NCI-H82 treated with DMSO at 0.1 percent for 48 hours (cell line): Measurements from ENCODE around the gene ZNF747.
"Not testable (repeated sequence)": the region's sequence is repeated elsewhere in the genome, so short reads cannot be mapped to it uniquely, and the experiment has no call there.

Experiments
- DNase-seq: peaks from one replicate; lab custom pipeline; 2025; ENCODE audit not compliant: unreplicated experiment; lab: John Stamatoyannopoulos, UW

ZNF747 gene

DNA sequence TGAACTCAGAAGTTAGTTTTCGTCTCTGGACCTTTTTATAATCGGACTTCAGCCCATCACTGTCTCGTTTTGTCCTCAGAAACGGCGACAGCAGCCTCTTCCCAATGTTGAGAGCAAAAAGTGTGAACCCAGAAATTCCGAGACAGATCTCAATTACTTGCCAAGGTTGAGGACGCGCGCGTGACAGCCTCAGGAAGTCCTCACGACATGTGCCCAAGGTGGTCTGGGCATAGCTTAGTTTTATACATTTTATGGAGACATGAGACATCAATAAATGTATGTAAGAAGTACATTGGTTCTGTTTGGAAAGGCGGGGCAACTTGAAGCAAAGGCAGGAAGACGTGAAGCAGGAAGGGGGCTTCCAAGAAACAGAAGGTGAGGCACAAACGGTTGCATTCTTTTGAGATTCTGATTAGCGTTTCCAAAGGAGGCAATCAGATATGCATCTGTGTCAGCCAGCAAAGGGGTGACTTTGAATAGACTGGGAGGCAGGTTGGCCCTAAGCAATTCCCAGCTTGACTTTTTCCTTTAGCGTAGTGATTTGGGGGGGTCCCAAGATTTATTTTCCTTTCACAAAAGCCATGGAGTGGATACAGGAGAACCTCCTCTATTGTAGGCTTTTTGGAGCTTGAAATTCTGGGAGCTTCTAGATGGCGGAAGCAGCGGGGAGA is 583 bp upstream of the ZNF747 start:
- peak; percentile 59 for DNase-seq

DNA sequence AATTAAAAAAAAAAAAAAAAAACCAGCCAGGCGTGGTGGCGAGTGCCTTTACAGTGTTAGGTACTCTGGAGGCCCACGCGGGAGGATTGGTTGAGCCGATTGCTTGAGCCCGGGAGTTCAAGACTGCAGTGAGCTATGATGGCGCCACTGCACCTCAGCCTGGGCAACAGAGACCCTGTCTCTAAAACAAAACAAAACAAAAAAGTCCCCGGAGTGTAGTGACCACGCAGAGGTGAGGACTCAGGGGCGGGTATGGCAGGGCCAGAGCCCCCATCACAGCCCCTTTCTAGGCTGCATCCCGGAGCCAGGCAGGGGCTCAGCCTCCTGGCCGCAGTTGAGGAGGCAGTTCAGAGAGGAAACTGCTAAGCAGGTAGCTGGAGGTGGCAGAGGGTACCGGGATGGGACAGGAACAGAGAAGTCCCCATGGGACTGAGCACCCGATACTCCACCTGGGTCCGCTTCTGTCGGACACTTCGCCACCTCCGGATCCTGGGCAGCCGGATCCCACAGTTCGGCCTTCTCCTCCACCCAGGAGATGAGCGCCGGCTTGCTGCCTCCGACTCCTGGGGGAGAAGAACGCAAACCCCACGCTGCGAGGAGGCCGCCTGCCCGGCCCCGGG is 800 bp downstream of the ZNF747 start:
- no peak for DNase-seq

DNA sequence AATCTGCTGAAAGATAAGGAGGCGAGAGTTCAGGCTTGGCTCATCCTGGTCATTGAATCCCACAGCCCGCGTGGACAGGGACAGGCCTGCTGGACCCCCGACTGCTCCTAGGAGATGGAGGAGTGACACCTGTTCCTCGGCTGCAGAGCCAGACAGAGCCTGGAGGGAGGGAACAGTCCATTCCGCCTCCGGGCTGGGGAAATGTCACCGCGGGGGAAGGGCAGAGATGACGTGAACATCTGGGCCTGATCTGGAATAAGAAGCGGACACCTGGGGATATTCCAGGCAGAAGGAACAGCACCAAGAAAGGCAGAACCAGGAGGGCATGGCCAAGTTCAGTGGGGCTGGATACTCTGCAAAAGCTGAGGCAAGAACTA is 1.5 kb downstream of the ZNF747 start:
- DNase-seq = no peak

DNA sequence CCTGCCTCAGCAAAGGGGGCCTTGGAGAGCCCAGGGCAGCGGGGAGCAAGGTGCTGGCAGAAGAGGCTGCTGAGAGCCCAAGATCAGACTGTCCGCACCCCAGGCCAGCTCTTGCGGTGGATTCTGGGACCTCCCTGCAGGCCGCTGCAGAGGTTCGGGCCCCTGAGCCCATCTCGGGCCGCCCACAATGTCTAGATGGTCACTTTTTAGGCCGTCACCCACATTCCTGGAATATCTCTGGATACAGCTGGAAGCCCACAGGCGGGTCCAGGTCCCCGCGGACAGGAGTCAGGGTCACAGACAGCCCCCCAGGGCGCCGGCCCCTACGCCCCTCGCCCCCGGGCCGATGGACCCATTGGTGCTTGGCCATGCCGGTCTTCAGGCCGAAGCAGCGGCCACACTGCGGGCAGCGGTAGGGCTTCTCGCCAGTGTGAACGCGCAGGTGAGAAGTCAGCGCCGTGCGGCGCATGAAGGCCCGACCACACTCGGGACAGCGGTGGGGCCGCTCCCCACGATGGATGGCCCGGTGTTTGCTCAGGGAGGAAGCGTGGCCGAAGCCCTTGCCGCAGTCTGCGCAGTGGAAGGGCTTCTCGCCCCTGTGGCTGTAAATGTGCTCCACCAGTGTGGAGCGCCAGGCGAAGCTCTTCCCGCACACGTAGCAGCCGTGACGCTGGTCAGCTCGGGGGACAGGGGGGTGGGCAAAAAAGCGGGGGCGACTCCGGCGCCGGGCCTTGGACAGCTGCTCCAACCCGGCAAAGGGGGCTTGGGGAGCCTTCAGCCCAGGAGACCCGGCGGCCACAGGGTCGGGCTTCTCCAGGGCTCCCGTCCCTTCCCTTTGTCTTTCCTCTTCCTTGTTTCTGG is 2.1 kb downstream of the ZNF747 start:
- DNase-seq = no peak

DNA sequence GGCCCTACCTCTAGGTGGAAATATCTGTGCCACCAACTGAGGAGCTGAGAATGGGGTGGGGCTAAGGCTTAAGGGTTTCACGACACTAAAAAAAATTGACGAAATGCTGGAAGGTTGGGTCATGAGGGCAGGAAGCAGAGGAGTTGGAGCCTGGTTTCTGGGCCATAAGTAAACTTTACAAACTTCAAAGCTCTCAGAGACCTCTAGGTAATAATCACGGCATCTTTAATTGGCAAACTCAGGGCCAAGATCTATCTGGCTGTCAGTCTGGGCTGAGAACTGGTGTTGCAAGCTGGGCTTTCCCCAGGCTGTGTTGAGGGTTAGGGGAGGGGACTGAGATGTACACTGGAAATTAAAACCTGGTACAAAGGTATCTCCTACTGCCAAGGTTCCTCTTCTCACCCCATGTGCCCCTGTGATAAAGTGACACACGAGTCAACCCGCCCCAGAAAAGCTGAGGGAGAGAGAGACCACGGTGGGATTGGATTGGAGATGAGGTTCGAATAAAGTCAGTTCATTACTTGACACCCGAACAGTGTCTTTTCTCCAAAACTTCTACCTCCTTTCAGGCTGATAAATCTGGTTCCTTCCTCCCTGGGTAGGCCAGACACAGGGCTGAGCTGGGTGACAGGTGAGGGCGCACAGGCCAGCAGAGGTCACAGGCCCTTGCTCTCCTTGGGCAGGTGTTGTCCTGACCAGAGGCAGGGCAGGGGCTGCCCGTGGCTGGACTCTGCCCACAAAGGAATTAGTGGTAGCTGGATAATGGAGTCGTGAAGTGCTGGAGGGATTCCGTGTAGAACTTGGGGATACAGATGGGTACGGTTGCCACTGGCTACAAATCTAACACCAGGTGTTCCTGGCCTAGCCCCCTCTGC is 4.3 kb downstream of the ZNF747 start:
- DNase-seq = no peak

DNA sequence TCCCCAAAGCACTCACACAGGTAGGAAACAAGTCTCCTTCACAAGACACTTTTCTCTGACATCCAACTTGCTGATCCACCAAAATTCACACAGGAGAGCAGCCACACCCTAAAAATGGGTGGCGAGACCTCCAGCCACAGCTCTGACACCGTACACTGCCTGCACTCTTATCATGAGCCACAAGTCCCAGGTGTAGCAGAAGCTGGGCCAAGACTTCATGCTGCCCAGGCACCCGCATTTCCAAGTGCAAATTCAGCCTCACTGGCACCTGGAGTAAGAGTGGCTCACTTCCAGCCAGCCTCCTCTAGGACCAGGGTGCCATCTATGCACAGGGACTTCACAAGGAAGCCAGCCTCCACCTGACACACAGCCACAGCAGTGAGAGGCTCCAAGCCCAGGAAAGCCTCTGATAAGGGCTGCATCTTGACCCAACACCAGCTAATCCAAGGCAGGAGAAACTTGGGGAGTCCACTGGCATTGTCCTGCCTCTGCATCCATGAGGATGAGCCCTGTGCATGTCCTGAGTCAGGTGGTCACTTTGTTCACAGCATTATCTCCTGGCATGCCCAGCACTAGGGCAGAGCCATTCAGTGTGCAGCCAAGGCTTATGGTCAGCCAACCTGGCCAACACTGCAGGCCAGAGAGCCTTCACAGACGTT is 5.7 kb downstream of the ZNF747 start:
- no peak for DNase-seq

DNA sequence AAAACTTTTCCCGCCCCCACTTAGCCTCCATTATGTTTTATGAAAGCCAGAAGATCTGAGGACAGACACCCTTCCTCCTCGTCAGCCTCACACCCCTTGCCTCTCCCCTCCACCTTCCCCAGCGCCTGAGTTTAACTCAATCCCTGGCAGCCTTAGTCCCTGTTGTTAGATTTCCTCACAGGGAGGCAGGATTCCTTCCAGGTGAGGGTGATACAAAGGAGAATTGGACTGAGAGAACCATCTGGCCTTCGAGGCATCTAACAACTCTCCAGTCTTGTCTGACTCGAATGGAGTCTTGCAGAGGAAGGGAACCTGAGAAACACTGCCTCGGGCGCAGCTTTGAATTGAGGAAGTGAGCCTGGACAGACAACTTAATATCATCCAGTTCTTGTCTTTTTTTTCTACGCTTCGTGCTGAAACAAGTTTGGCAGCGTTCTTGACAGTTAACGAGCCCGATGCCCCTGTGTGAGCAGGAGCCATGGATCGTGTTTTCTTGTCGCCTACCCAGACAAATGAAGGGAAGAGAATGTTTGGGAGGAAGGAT is 7.0 kb downstream of the ZNF747 start:
- DNase-seq = no peak

DNA sequence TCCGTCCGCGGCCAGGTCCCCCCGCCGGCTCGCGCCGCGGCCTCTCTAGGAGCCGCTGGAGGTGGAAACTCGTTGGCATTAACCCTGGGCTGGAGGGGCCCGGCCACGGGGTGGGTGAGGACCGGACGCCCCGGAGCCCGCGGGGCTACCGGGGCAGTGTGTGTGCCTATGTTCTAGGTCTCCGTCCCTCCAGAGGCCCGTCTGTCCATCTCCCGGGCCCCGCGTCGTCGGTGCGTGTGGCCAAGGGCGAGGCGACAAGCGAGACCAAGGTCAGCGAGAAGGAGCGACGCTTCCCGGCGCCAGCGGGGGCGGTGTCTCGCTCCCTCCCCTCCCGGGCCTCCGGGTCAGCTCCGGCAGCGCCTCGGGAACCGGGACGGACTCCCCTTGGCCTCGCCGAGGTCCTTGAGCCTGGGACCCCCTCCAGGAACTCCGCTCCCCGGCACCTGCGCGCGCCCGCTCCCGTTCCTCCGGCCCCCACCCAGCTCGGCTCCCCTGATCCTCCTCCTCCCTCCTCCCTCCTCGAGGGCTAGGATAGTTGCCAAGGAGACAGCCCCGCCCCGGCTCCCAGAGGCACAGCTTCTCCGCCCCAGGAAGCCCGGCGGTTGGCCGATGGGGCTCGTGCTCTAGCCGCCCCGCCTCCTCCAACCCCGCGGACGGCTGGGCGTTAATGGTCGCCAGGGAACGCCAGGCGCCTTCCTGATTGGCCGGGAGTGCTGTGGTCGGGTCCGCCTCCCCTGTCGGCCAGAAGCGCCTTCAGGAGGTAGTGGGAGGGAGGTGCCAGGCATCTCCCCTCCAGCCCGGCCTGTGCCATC is 7.6 kb downstream of the ZNF747 start:
- DNase-seq = peak; percentile 93

DNA sequence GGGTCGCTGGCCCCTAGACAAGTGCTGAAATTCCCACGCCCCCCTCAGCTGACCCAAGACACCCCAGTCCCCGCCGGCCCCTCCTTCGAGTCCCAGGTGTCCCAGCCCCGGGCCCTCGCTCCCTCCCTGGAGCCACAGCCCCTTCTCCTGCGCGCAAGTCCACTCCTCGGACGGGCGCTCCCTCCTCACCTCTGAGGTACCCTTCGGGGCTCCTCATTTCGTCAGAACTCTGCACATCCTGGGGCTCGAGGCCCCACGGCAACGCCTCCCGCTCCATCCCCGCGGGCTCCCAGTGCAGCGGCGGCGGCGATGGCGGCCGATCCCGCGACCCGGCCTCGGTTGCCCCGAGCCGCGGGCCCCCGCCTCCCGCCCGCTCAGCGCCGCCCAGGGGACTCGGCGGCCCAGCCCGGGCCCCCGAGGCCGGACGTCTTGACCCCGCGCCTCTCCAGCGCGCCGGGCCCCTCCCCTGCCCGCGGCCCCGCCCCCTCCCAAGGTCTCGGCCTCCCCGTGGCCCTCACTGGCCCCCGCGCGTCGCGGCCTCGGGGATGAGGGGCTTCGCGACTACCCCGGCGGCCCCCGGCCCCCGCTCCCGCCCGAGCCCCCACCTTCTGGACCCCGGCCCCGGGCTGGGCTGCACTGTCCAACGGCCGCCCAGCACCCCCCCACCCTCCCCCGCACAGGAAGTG is 8.4 kb downstream of the ZNF747 start, which contains the start of gene ZNF768:
TSS of gene ZNF768 (minus strand) at position 430 of the 686 bp plus-strand sequence. CDS start at position 277, 153 bp downstream.
- DNase-seq = no peak

DNA sequence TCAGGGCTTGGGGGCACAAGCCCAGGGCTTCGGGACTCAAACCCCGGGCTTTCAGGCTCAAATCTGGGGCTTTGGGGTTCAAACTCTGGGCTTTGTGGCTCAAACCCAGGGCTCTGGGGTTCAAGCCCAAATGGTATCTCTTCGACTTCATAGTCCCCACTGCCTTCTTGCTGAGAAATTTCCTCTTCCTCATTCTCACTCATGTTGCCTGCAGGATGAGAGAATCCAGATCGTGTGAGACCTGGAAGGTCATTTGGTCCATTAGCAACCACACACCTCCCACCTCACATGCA is 8.9 kb downstream of the ZNF747 start:
- DNase-seq = no peak

DNA sequence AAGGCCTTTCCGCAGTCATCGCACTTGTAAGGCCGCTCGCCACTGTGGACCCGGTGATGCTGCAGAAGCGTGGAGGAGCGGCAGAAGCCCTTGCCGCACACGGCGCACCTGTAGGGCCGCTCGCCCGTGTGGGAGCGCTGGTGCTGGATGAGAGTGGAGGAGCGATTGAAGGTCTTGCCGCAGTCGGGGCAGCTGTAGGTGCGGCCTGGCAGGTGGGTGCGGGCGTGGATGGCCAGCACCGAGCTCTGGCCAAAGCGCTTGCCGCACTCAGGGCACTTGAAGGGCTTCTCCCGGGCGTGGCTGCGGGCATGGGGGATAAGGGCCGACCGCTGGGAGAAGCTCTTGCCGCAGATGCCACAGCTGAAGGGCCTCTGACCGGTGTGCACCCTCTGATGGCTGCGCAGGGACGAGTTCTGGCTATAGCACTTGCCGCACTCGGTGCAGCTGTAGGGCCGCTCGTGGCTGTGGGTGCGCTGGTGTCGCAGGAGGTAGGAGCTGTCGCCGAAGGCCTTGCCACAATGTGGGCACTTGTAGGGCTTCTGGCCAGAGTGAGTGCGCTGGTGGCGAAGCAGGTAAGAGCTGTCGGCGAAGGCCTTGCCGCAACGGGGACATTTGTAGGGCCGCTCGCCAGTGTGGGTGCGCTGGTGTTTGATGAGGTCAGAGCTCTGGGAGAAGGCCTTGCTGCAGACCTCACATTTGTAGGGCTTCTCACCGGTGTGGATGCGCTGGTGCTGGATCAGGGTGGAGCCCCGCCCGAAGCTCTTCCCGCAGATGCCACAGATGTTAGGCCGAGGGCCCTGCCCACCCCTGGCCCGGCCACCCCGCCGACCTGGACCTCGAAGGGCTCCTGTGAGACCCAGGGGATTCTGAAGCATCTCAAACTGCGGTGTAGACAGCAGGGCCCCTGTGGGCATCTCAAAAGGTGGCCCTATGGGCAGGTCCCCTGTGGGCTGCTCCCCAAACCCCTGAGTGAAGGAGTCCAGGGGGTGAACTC is 9.8 kb downstream of the ZNF747 start:
- no peak for DNase-seq

DNA sequence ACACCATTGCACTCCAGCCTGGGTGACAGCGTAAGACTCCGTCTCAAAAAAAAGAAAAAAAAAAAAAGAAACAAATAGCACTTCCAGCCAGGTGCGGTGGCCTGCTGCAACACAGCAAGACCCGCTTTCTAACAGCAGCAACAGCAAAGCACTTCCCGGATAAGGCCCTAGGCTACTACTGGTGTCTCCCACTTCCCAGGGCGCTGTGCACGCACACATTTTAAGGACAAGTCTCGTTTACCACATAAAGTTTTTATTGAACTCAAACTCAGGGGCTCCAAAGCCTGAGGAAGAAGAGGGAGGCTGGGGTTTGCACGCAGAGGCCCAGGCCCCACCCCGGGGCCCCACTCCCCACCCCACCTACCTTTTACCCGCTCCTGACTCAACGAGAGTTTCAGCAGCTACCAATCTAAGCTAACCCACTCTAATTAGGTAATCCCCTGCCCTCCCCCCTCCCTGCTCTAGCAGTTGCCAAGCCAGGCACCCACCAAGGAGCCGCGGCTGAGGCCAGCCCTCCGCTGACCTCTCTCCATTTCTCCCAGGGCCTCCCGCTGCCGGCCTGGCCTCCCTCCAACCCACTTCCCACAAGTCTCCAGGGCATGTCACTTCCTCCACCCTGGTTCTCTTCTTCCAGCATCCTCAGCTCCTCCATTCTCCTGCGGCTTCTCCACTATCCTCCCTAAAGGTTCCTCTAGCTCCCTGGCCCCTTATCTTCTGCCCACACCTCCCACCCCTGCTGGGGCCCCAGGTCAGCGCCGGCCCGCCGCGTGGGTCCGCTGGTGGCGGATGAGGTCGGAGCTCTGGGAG is 10.7 kb downstream of the ZNF747 start:
- peak; percentile 5 for DNase-seq

DNA sequence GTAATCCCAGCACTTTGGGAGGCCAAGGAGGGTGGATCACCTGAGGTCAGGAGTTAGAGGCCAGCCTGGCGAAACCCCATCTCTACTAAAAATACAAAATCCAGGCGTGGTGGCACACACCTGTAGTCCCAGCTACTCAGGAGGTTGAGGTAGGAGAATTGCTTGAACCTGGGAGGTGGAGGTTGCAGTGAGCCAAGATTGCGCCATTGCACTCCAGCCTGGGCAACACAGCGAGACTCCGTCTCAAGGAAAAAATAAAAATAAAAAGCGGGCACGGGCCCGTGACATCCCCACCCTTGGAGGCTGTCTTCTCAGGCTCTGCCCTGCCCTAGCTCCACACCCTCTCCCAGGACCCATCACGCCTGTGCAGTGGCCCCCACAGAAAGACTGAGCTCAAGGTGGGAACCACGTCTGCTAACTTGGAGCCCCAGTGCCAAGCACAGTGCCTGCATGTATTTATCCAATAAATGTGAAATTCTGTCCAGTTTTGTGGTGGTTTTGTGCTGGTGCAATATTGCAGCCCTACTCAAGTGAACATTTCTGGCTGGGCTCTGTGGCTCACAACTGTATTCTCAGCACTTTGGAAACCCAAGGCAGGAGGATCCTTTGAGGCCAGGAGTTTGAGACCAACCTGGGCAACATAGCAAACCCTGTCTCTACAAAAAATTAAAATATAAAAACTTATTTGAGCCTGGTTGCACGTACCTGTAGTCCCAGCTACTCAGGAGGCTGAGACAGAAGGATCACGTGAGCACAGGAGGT is 11.8 kb downstream of the ZNF747 start:
- not testable (repeated sequence) for DNase-seq

DNA sequence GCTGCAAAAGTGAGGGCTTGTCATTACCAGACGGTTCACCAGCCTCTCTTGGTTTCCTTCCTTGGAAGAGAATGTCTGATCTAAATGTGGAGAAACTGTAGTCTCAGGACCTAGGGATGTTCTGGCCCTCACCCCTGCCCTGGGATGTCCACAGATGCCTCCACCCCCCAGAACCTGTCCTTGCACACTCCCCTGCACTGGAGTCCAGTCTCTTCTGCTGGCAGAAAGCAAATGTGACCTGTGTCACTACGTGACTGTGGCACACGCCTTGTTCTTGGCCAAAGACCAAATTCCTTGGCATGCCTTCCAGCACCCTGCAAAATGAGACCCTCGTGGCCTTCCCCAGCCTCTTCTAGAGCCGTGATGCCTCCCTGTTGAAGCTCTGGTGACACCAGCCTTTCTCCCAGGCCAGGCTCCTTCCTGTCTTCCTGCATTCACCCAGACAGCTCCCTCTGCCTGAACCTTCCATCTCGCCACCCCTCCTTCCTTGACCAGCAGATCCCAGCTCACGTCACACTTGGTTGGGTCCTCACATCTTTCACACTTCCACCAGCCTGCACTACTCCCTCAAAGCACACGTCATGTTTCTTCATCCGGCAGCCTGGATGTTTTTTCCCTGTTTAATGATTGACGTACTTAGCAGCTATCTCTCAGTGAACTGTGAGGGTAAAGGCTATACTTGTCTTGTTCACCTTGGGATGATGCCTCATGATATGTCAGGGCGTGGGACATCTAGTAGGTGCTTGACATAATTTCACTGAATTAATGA is 12.6 kb downstream of the ZNF747 start:
- DNase-seq = no peak

DNA sequence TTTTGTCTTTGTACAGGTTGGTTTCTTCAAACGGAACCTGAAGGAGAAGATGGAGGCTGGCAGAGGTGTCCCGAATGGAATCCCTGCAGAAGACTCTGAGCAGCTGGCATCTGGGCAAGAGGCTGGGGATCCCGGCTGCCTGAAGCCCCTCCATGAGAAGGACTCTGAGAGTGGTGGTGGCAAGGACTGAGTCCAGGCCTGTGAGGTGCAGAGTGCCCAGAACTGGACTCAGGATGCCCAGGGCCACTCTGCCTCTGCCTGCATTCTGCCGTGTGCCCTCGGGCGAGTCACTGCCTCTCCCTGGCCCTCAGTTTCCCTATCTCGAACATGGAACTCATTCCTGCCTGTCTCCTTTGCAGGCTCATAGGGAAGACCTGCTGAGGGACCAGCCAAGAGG is 13.2 kb downstream of the ZNF747 start:
- DNase-seq = no peak
